HepG2 (cell line): Measurements from ENCODE around the gene RPL19. TPM values are rescaled to one million over a fixed set of nuclear protein-coding genes. Genes with fewer than 3 reads are reported as not detected.

ENCODE experiments used
- MIXL1 ChIP-seq: IDR thresholded peaks from 2 replicates; pipeline ENCODE4 v1.6.1; 2016
- NFATC3 ChIP-seq: sonication (generic); formaldehyde crosslinking; IDR thresholded peaks from 2 replicates; pipeline ENCODE4 v1.5.1; 2020; ENCODE audit warnings: mild to moderate bottlenecking, missing genetic modification reagents
- PAXIP1 ChIP-seq: sonication (generic); formaldehyde crosslinking; conservative IDR thresholded peaks from 2 replicates; pipeline ENCODE4 v1.4.0; 2020; ENCODE audit warnings: mild to moderate bottlenecking, missing genetic modification reagents, moderate library complexity
- RFXAP ChIP-seq: sonication (generic); formaldehyde crosslinking; IDR thresholded peaks from 2 replicates; pipeline ENCODE4 v1.4.0; 2020; ENCODE audit warnings: missing genetic modification reagents, borderline replicate concordance
- TFAP4 ChIP-seq: sonication (generic); IDR thresholded peaks from 2 replicates; pipeline ENCODE4 v1.6.1; 2016; ENCODE audit warnings: low read depth, borderline replicate concordance
- THAP8 ChIP-seq: sonication (generic); formaldehyde crosslinking; IDR thresholded peaks from 2 replicates; pipeline ENCODE4 v1.5.1; 2020; ENCODE audit warnings: missing genetic modification reagents, mild to moderate bottlenecking, borderline replicate concordance
- ZNF276 ChIP-seq: sonication (generic); formaldehyde crosslinking; IDR thresholded peaks from 2 replicates; pipeline ENCODE4 v1.4.0; 2020; ENCODE audit warnings: mild to moderate bottlenecking, low read depth, missing genetic modification reagents
- polyA plus RNA-seq, 8 experiments: library from polyadenylated mRNA; depleted of rRNA in 3 of 8; stranded (reverse) in 7 of 8; unstranded in 1 of 8; fragments of >200 nt; fragmentation: Illumina TruSeq in 4 of 8; extraction: Trizol in 4 of 8; gene quantifications; 2 replicates each; pipeline versions ENCODE4 v1.2.1 to v1.2.3, GENCODE V29; 2011 to 2016; ENCODE audit warnings: low read depth in 4 of 8, missing spikeins in 1 of 8, mixed read lengths in 1 of 8; ENCODE audit not compliant: insufficient read depth in 1 of 8
- total RNA-seq, 5 experiments: library from RNA; depleted of rRNA; stranded (reverse); fragments of >200 nt; fragmentation: Illumina TruSeq; extraction: Trizol; gene quantifications; 2 replicates each; pipeline ENCODE4 v1.2.3, GENCODE V29; 2016; ENCODE audit warnings: low read depth in 1 of 5
- TF ChIP-seq, protein P1 (sequence below), 2 experiments: fragments of 450-650 bp in 1 of 2; sonication (generic) in 1 of 2; formaldehyde crosslinking in 1 of 2; IDR thresholded peaks; 2 replicates each; pipeline versions ENCODE4 v1.6.1 to v1.8.0; 2016 to 2022; ENCODE audit warnings: antibody characterized with exemption in 1 of 2, mild to moderate bottlenecking in 1 of 2, missing genetic modification reagents in 1 of 2

RPL19 gene
- total and polyA plus RNA-seq, 2 of the 13 experiments (the other 11 are each of a cell fraction or from before 2014, with no cell fraction given) = 2,522 to 2,768 TPM

- TF ChIP-seq, protein P1, sequence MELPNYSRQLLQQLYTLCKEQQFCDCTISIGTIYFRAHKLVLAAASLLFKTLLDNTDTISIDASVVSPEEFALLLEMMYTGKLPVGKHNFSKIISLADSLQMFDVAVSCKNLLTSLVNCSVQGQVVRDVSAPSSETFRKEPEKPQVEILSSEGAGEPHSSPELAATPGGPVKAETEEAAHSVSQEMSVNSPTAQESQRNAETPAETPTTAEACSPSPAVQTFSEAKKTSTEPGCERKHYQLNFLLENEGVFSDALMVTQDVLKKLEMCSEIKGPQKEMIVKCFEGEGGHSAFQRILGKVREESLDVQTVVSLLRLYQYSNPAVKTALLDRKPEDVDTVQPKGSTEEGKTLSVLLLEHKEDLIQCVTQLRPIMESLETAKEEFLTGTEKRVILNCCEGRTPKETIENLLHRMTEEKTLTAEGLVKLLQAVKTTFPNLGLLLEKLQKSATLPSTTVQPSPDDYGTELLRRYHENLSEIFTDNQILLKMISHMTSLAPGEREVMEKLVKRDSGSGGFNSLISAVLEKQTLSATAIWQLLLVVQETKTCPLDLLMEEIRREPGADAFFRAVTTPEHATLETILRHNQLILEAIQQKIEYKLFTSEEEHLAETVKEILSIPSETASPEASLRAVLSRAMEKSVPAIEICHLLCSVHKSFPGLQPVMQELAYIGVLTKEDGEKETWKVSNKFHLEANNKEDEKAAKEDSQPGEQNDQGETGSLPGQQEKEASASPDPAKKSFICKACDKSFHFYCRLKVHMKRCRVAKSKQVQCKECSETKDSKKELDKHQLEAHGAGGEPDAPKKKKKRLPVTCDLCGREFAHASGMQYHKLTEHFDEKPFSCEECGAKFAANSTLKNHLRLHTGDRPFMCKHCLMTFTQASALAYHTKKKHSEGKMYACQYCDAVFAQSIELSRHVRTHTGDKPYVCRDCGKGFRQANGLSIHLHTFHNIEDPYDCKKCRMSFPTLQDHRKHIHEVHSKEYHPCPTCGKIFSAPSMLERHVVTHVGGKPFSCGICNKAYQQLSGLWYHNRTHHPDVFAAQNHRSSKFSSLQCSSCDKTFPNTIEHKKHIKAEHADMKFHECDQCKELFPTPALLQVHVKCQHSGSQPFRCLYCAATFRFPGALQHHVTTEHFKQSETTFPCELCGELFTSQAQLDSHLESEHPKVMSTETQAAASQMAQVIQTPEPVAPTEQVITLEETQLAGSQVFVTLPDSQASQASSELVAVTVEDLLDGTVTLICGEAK (IDR thresholded peaks at IDR 0.05) = no peak
- TF ChIP-seq, protein P1 (CRISPR knock-in tag; IDR thresholded peaks at IDR 0.05) = peak; percentile 65
- no peak for TF ChIP-seq TFAP4
- 0 out of 2 replicates have a peak, but pooled peaks have one; percentile 21 for TF ChIP-seq MIXL1 (CRISPR knock-in tag)
- TF ChIP-seq NFATC3 (CRISPR knock-in tag) = peak; percentile 47; the same call in 1 of the 2 replicates
- no peak; the same call in 1 of the 2 replicates for TF ChIP-seq PAXIP1 (CRISPR knock-in tag)
- TF ChIP-seq RFXAP (CRISPR knock-in tag) = 0 out of 2 replicates have a peak, but pooled peaks have one; percentile 19
- TF ChIP-seq THAP8 (CRISPR knock-in tag) = 0 out of 2 replicates have a peak, but pooled peaks have one; percentile 48
- TF ChIP-seq ZNF276 = 0 out of 2 replicates have a peak, but pooled peaks have one; percentile 63
Measured at GRCh38 chr17:39200070-39200879, at the start of gene RPL19 (continued).
